Retina (tissue), 1 donor: ENCODE measurements around the gene PER2.

Experiments
- DNase-seq: peaks from one replicate; pipeline ENCODE4 v3.0.0-alpha.2; 2016

PER2 gene

DNA sequence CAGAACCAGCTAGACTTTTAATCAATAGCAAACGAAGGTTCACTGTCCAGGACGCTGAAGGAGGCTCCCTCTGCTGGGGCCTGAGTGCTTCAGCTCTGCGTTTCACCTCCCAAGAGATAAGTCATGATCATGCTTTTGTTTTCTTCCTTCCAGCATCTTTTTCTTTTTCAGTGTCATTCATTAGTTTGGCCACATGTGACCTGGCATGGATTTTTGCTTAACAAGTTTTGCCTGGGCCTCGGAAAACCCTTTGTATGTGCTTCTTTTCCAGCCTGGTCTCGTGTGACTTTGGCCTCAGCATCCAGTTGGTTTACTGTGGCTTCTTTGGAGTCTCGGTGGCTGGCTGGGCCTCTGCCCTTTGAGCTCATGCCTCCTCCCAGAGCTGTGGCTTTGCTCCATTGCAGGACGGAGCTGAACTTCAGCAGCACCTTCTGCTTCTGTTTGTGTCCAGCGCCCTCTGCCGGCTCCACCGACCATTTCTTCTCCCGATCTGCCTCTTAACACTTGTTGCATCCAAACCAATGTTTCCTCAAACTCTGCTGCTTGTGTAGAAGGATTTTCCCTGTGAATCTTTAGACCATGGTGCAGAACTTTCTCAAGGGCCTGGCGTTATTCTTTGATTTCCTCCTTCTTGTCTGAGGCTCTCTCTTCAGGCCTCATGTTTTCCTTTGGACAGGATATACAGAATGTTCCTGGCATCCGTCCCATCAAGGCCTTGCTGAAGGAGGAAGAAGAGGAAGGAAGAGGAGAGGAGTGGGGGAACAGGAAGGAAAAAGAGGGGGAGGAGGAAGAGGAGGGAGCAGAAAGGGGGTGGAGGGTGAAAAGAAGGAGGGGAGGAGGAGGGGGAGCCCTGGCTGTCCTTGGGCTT, 25.0 kb downstream of the PER2 start:
- peak; percentile 89 for DNase-seq

- no peak for DNase-seq
Measured at GRCh38 chr2:238262496-238263122, 25.8 kb downstream of the PER2 start.

GRCh38 chr2:238261718-238262375, 26.6 kb downstream of the PER2 start:
- DNase-seq = no peak

- DNase-seq = peak; percentile 60
Measured at GRCh38 chr2:238260883-238261282, 27.5 kb downstream of the PER2 start.

GRCh38 chr2:238259061-238260020, 29.1 kb downstream of the PER2 start:
- DNase-seq = peak; percentile 33

- no peak for DNase-seq
Measured at GRCh38 chr2:238257786-238258700, 30.4 kb downstream of the PER2 start.

DNA sequence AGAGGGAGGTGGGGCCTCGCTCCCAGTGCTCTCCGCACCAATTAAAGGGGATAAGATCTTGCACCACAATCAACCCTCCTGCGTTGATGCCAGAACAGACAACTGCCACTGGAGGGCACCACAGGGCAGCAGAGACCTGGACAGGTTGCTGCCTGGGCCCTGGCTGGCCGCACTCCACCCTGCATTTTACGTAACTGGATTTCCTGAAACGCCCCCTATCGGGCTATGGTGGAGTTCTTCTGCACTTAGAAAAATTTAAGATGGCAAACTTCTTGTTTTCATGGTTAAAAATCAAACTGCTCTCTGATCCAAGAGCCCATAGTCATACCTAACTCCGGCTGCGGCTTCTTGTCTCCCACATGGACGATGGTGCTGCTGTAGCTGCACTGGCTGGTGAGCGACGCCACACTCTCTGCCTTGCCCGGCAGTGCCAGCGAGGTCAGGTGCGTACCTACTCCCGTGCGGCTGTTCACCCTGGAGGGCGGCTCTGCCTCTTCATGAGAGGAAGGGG, 31.8 kb downstream of the PER2 start:
- DNase-seq = peak; percentile 78

DNA sequence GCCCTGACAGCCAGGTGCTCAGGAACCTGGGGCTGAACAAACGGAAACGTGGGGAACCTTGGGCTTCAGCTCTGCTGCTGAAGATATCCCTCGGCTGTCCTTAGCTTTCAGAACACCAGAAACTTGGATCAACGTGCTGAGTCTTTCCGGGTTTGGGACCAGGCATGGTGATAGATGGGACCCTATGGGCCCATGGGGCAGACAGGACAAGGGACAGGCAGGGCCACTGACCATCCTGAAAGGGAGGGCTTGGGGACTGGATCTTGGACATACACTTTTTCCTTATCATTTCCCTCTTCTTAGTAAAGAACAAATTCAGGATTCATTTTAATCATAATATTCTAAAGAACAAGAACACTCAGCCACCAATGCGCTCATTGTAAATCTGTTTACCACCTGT, 32.3 kb downstream of the PER2 start:
- no peak for DNase-seq

- DNase-seq = no peak
Measured at GRCh38 chr2:238255636-238256035, 32.8 kb downstream of the PER2 start.

GRCh38 chr2:238255151-238255551, 33.3 kb downstream of the PER2 start:
- peak; percentile 12 for DNase-seq

DNA sequence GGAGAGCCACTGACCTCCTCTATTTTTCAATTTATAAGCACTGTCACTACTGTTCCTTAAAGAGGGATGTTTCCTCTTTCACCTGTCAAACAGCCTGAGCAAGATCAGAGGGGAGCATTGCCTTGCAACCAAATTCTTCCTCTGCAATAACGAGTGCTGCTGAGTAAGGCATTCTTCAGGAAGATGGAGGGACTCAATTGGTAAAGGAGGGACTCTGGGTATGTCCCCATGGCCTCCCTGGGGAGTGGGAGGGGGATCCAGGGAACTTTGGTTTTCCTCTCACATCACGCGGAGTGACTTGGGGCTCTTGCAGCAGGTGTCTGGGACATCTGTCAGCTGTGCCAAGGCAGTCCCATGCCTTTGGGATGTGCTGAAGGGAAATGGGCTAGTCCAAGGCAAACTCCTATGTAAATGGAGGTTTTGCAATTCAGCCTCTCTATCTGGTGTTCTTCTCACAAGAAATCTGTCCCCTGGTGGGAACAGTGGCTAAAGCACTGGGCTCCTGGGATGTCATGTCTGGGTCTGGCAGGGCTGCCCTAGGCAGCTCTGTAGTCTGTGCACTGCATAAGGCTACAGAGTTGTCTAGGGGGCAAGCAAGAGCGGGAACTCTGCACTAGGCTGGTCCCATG, 34.2 kb downstream of the PER2 start:
- DNase-seq = no peak

GRCh38 chr2:238252766-238253630, 35.4 kb downstream of the PER2 start:
- no peak for DNase-seq

DNA sequence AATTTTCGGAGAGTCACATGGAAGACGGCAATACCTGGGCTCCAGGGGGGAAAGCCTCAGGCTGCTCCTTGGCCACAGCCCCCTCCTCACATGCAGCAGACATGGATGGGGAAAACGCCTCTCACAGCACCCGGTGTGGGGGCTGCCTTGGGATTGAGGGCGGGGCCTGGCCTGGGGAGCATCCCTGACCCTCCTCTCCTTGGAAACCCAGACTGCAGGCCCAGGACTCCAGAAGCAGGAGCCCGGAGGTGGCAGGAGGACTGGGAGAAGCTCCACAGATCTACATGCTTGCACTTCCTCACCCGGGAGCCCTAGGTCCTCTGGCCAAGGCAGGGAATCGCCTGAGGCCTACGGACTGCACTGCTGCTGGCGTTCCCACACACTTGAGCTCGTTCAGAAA, 36.4 kb downstream of the PER2 start:
- DNase-seq = no peak

- DNase-seq = no peak
Measured at GRCh38 chr2:238251331-238251730, 37.1 kb downstream of the PER2 start.

- no peak for DNase-seq
Measured at GRCh38 chr2:238250896-238251295, 37.5 kb downstream of the PER2 start.

DNA sequence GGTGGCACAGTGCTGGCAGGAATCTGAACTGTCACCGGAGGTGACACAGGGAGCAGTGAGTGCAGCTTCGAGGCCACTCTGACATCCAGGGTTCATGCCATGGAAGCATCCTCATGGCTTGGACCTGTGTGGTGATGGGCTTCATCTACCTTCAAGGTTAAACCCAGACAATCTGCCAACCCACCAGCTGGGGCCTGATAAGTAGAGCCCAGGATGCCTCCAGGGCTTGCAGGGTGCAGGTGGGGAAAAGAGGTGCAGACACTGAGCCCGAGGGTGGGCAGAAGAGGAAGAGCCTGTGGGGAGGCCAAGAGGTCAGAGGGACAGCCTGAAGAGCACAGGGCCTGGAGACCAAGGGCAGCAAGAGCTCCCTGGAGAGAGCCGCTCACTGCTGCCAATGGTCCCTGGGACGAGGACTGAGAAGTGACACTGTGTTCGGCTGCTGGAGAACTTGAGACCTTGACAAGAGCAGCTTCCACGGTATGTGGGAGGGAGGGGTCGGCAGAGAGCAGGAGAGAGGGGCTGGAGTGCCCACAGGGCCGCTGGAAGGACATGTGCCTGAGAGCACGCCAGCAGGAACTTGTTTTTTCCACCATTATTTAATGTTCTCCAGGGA, 40.5 kb downstream of the PER2 start:
- DNase-seq = no peak

GRCh38 chr2:238247002-238247822, 41.2 kb downstream of the PER2 start:
- no peak for DNase-seq

DNA sequence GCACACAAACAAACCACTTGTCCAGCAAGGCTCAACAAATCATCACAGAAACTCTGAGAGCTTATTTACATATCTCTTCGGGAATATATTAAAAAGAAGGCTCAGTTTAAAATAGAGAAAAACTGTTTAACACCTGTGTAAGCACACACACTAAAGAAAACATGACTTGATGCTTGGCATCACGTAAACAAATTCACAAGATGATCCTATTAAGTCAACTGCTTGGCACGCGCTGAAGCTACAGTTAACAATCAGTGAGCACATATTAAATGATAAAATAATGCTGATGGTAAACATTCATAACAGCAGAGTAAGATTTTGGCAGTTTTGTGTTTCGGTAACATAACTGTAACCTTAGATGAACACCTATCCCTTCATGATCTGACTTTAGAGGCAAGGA, 44.3 kb downstream of the PER2 start:
- DNase-seq = no peak
